Camera-type eye (tissue), 1 donor: Measurements from ENCODE around the gene TPO. TPM values are rescaled to one million over a fixed set of nuclear protein-coding genes. Genes with fewer than 3 reads are reported as not detected.

Source experiments
- total RNA-seq: library from RNA; depleted of rRNA; stranded (reverse); fragments of >200 nt; gene quantifications from one replicate; pipeline ENCODE4 v1.2.3, GENCODE V29; 2014

The TPO gene
- 2.0 TPM for total RNA-seq

DNA sequence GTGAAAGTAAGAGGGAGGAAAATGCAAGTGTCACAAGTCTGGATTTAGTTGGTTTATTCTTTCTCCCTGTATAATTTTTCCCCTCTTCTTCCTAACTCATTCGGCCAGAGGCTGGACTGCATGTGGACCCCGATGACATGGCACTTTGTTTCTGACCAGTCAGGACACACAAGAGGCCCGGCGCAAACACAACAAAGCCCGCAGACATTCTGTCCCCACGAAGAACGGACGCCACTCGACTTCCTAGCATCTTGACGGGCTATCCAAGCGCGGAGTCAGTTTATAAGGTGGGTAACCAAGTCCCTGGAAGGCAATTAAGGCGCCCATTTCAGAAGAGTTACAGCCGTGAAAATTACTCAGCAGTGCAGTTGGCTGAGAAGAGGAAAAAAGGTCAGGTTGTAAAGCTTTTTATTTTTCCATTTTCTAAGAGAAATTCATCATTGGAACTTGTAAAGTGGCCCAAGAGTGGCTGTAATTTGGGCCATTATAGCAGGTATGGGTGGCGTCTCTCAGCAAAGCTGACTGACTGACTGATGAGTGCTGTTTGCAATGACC is at the start of gene TPO:
Gene TPO (plus strand): TSS at position 308 of the 555 bp plus-strand sequence. CDS start 946 bp downstream, outside the sequence.

